GM23338 (cell line): ENCODE measurements around the gene TMEM134. TPM values are rescaled to one million over a fixed set of nuclear protein-coding genes. Genes with fewer than 3 reads are reported as not detected.

Experiments
- ATAC-seq: fragments of 200-7000 bp; cut with Tn5 transposase; 3 replicates; pipeline ENCODE4 v1.9.1; 2020
- DNase-seq: peaks from one replicate; pipeline ENCODE4 v3.0.0-alpha.2; 2015; ENCODE audit warnings: low spot score
- H2AFZ ChIP-seq: fragments of 200-600 bp; sonication (generic); 2 replicates; pipeline ENCODE4 v1.8.0; 2016; ENCODE audit warnings: antibody characterized with exemption, mild to moderate bottlenecking, moderate library complexity
- H3F3A ChIP-seq: fragments of 200-600 bp; sonication (generic); replicated peaks from 2 replicates; pipeline ENCODE4 v1.8.0; 2017; ENCODE audit warnings: antibody characterized with exemption, mixed run types, low read depth
- H3K27ac ChIP-seq: fragments of 200-600 bp; sonication (generic); 2 replicates; pipeline ENCODE4 v1.6.1; 2016; ENCODE audit warnings: low read depth
- H3K27me3 ChIP-seq: fragments of 200-600 bp; sonication (generic); 2 replicates; pipeline ENCODE4 v1.8.0; 2016; ENCODE audit warnings: mild to moderate bottlenecking, mixed run types, moderate library complexity; ENCODE audit not compliant: insufficient read depth
- H3K36me3 ChIP-seq: fragments of 200-600 bp; sonication (generic); 2 replicates; pipeline ENCODE4 v1.8.0; 2016; ENCODE audit warnings: mild to moderate bottlenecking; ENCODE audit not compliant: insufficient read depth
- H3K4me1 ChIP-seq: fragments of 200-600 bp; sonication (generic); 2 replicates; pipeline ENCODE4 v1.8.0; 2016; ENCODE audit warnings: mild to moderate bottlenecking, moderate library complexity; ENCODE audit not compliant: insufficient read depth
- H3K4me2 ChIP-seq: fragments of 200-600 bp; sonication (generic); 2 replicates; pipeline ENCODE4 v1.7.1; 2017; ENCODE audit warnings: mixed run types
- H3K4me3 ChIP-seq: fragments of 200-600 bp; sonication (generic); 2 replicates; pipeline ENCODE4 v1.6.1; 2016; ENCODE audit warnings: mixed run types
- H3K79me2 ChIP-seq: fragments of 200-600 bp; sonication (generic); replicated peaks from 2 replicates; pipeline ENCODE4 v1.8.0; 2017; ENCODE audit warnings: mild to moderate bottlenecking; ENCODE audit not compliant: insufficient read depth
- H3K9me2 ChIP-seq: fragments of 200-600 bp; sonication (generic); 2 replicates; pipeline ENCODE4 v1.8.0; 2017; ENCODE audit not compliant: insufficient read depth
- H4K20me1 ChIP-seq: fragments of 200-600 bp; sonication (generic); replicated peaks from 2 replicates; pipeline ENCODE4 v1.8.0; 2017; ENCODE audit warnings: mild to moderate bottlenecking; ENCODE audit not compliant: insufficient read depth
- H3K27ac Mint-ChIP-seq: 2 replicates; pipeline ENCODE4 v1.8.0; 2020; ENCODE audit warnings: inconsistent platforms, mild to moderate bottlenecking, moderate library complexity, mixed read lengths
- H3K27me3 Mint-ChIP-seq: 3 replicates; pipeline ENCODE4 v1.8.0; 2022; ENCODE audit warnings: low read depth, mild to moderate bottlenecking, moderate library complexity, mixed read lengths, inconsistent platforms; ENCODE audit not compliant: insufficient read depth, poor library complexity
- H3K36me3 Mint-ChIP-seq: 3 replicates; pipeline ENCODE4 v1.8.0; 2021; ENCODE audit warnings: low read depth, mild to moderate bottlenecking, inconsistent platforms, moderate library complexity, mixed read lengths
- H3K4me1 Mint-ChIP-seq: 3 replicates; pipeline ENCODE4 v1.8.0; 2020; ENCODE audit warnings: mild to moderate bottlenecking, inconsistent platforms, mixed read lengths
- H3K4me3 Mint-ChIP-seq: 3 replicates; pipeline ENCODE4 v1.8.0; 2021; ENCODE audit warnings: moderate library complexity, mild to moderate bottlenecking, inconsistent platforms, mixed read lengths
- H3K9me3 Mint-ChIP-seq: 3 replicates; pipeline ENCODE4 v1.8.0; 2020; ENCODE audit warnings: moderate library complexity, mild to moderate bottlenecking, inconsistent platforms, mixed read lengths
- CREB1 ChIP-seq: fragments of 250-450 bp; sonication (Bioruptor Pico); IDR thresholded peaks from 2 replicates; pipeline ENCODE4 v1.5.0; 2020; ENCODE audit warnings: low read depth, mild to moderate bottlenecking, moderate library complexity
- CTCF ChIP-seq, 2 experiments: fragments of 200-600 bp in 1 of 2; sonication (generic) in 1 of 2; conservative IDR thresholded peaks; 2 replicates each; pipeline versions ENCODE4 v1.5.1 to v1.6.1; 2016 to 2017; ENCODE audit warnings: antibody characterized with exemption in 2 of 2, low read depth in 2 of 2, mild to moderate bottlenecking in 2 of 2, moderate library complexity in 1 of 2
- ETS1 ChIP-seq: IDR thresholded peaks from 2 replicates; pipeline ENCODE4 v1.6.1; 2016; ENCODE audit warnings: antibody characterized with exemption
- EZH2phosphoT487 ChIP-seq: fragments of 200-600 bp; sonication (generic); IDR thresholded peaks from one replicate; pipeline ENCODE4 v1.8.1; 2018; ENCODE audit warnings: antibody characterized with exemption; ENCODE audit not compliant: unreplicated experiment
- JUNB ChIP-seq: IDR thresholded peaks from one replicate; pipeline ENCODE4 v1.6.1; 2016; ENCODE audit warnings: antibody characterized with exemption; ENCODE audit not compliant: unreplicated experiment
- POLR2AphosphoS5 ChIP-seq: IDR thresholded peaks from 2 replicates; pipeline ENCODE4 v1.6.1; 2016; ENCODE audit warnings: antibody characterized with exemption, low read depth
- ZNF114 ChIP-seq: fragments of 250-450 bp; sonication (Bioruptor Pico); IDR thresholded peaks from 2 replicates; pipeline ENCODE4 v1.5.0; 2020; ENCODE audit warnings: mild to moderate bottlenecking, moderate library complexity
- ZNF331 ChIP-seq: fragments of 250-450 bp; sonication (Bioruptor Pico); IDR thresholded peaks from 2 replicates; pipeline ENCODE4 v1.5.0; 2020; ENCODE audit warnings: low read depth, mild to moderate bottlenecking, moderate library complexity
- polyA plus RNA-seq: library from polyadenylated mRNA; unstranded; fragments of >200 nt; fragmentation: Nextera tagmentation; extraction: Ambion mirVana; gene quantifications from 2 replicates; pipeline ENCODE4 v1.2.1, GENCODE V29; 2016
- total RNA-seq: library from RNA; depleted of rRNA; stranded (reverse); fragments of >200 nt; shearing (Covaris generic); gene quantifications from 2 replicates; pipeline ENCODE4 v1.2.3, GENCODE V29; 2014
- TF ChIP-seq, protein P1 (sequence below): fragments of 250-450 bp; sonication (Bioruptor Pico); IDR thresholded peaks from 2 replicates; pipeline ENCODE4 v1.5.0; 2020; ENCODE audit warnings: mild to moderate bottlenecking, moderate library complexity

Gene TMEM134
- total and polyA plus RNA-seq, 2 experiments from 2014 or later = 61.4 to 69.2 TPM

- Mint-ChIP-seq H3K27ac (peak within 1 kb of the TSS; percentile 86), H3K4me3 (peak within 1 kb of the TSS; percentile 84), H3K9me3 (peaks cover 5% of the 10 kb centered on the region; the same call in 2 of the 3 replicates), H3K36me3 (peaks cover 10% of the 10 kb centered on the region; the same call in 1 of the 3 replicates), H3K4me1 (peaks cover 23% of the 10 kb centered on the region), H3K27me3 (peaks cover 22% of the 10 kb centered on the region)
- DNase-seq (peak; percentile 99), ATAC-seq (peak; percentile 94)
- Histone ChIP-seq H3K79me2 (no peaks in the 10 kb centered on the region), H4K20me1 (no peaks in the 10 kb centered on the region), H3K4me3 (peak within 1 kb of the TSS; percentile 52), H3K4me1 (no peaks in the 10 kb centered on the region; the same call in 1 of the 2 replicates), H2AFZ (peak within 1 kb of the TSS; percentile 67), H3K9me2 (no peaks in the 10 kb centered on the region), H3K4me2 (peak within 1 kb of the TSS; percentile 78), H3F3A (no peaks in the 10 kb centered on the region), H3K27ac (no peak within 1 kb of the TSS), H3K36me3 (no peaks in the 10 kb centered on the region), H3K27me3 (peaks cover 8% of the 10 kb centered on the region)
- TF ChIP-seq JUNB = no peak
- no peak for TF ChIP-seq EZH2phosphoT487
- TF ChIP-seq CREB1 = peak; percentile 46; the same call in 1 of the 2 replicates
- TF ChIP-seq ETS1 = 0 out of 2 replicates have a peak, but pooled peaks have one; percentile 25
- TF ChIP-seq POLR2AphosphoS5 = peak; percentile 61
Observed at GRCh38 chr11:67482827-67483798, 14.1 kb upstream of the TMEM134 start, which contains the start of gene AIP. TSS of gene AIP (plus strand) at chr11:67483026. CDS start at chr11:67483159, 133 bp downstream.

DNA sequence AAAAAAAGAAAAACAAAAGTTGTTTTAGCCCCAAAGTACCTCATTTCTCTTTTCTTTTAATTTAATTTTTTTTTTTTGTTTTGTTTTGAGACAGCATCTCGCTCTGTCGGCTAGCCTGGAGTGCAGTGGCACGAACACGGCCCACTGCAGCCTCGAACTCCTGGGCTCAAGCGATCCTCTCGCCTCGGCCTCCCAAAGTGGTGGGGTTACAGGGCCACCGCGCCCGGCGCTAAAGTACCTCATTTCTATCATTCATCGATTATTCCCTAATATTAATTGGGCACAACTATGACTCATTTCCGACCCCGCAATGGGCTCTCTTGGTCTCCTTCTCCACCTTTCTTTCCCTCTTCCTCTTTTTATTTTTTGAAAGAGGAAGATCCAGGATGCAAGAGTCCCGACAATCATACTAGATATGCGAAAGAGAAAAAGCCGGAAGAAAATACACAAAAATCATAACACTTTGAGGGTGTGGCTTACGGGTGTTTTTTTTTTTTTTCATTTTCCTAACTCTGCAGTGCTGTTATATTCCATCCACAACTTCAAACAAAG is 13.3 kb upstream of the TMEM134 start:
- no peaks in the 10 kb centered on the region for H3K79me2 ChIP-seq
- peak overlapping the region; percentile 78 for H3K4me2 ChIP-seq
- peak overlapping the region; percentile 52 for H3K4me3 ChIP-seq
- no peaks in the 10 kb centered on the region; the same call in 1 of the 2 replicates for H3K4me1 ChIP-seq
- no peak for ATAC-seq
- H3F3A ChIP-seq = no peaks in the 10 kb centered on the region
- no peak overlapping the region for H3K27ac Mint-ChIP-seq
- peaks cover 8% of the 10 kb centered on the region; the same call in 2 of the 3 replicates for H3K9me3 Mint-ChIP-seq
- no peak overlapping the region for H3K27ac ChIP-seq
- H3K27me3 ChIP-seq = peaks cover 8% of the 10 kb centered on the region
- H3K9me2 ChIP-seq = no peaks in the 10 kb centered on the region
- H3K27me3 Mint-ChIP-seq = peaks cover 22% of the 10 kb centered on the region
- peak overlapping the region; percentile 84 for H3K4me3 Mint-ChIP-seq
- peaks cover 5% of the 10 kb centered on the region; the same call in 1 of the 3 replicates for H3K36me3 Mint-ChIP-seq
- H2AFZ ChIP-seq = peak overlapping the region; percentile 67
- H4K20me1 ChIP-seq = no peaks in the 10 kb centered on the region
- peaks cover 23% of the 10 kb centered on the region for H3K4me1 Mint-ChIP-seq
- DNase-seq = no peak
- H3K36me3 ChIP-seq = no peaks in the 10 kb centered on the region
- no peak for TF ChIP-seq ZNF331 (CRISPR knock-in tag)
- TF ChIP-seq CREB1 = no peak
- TF ChIP-seq, protein P1, sequence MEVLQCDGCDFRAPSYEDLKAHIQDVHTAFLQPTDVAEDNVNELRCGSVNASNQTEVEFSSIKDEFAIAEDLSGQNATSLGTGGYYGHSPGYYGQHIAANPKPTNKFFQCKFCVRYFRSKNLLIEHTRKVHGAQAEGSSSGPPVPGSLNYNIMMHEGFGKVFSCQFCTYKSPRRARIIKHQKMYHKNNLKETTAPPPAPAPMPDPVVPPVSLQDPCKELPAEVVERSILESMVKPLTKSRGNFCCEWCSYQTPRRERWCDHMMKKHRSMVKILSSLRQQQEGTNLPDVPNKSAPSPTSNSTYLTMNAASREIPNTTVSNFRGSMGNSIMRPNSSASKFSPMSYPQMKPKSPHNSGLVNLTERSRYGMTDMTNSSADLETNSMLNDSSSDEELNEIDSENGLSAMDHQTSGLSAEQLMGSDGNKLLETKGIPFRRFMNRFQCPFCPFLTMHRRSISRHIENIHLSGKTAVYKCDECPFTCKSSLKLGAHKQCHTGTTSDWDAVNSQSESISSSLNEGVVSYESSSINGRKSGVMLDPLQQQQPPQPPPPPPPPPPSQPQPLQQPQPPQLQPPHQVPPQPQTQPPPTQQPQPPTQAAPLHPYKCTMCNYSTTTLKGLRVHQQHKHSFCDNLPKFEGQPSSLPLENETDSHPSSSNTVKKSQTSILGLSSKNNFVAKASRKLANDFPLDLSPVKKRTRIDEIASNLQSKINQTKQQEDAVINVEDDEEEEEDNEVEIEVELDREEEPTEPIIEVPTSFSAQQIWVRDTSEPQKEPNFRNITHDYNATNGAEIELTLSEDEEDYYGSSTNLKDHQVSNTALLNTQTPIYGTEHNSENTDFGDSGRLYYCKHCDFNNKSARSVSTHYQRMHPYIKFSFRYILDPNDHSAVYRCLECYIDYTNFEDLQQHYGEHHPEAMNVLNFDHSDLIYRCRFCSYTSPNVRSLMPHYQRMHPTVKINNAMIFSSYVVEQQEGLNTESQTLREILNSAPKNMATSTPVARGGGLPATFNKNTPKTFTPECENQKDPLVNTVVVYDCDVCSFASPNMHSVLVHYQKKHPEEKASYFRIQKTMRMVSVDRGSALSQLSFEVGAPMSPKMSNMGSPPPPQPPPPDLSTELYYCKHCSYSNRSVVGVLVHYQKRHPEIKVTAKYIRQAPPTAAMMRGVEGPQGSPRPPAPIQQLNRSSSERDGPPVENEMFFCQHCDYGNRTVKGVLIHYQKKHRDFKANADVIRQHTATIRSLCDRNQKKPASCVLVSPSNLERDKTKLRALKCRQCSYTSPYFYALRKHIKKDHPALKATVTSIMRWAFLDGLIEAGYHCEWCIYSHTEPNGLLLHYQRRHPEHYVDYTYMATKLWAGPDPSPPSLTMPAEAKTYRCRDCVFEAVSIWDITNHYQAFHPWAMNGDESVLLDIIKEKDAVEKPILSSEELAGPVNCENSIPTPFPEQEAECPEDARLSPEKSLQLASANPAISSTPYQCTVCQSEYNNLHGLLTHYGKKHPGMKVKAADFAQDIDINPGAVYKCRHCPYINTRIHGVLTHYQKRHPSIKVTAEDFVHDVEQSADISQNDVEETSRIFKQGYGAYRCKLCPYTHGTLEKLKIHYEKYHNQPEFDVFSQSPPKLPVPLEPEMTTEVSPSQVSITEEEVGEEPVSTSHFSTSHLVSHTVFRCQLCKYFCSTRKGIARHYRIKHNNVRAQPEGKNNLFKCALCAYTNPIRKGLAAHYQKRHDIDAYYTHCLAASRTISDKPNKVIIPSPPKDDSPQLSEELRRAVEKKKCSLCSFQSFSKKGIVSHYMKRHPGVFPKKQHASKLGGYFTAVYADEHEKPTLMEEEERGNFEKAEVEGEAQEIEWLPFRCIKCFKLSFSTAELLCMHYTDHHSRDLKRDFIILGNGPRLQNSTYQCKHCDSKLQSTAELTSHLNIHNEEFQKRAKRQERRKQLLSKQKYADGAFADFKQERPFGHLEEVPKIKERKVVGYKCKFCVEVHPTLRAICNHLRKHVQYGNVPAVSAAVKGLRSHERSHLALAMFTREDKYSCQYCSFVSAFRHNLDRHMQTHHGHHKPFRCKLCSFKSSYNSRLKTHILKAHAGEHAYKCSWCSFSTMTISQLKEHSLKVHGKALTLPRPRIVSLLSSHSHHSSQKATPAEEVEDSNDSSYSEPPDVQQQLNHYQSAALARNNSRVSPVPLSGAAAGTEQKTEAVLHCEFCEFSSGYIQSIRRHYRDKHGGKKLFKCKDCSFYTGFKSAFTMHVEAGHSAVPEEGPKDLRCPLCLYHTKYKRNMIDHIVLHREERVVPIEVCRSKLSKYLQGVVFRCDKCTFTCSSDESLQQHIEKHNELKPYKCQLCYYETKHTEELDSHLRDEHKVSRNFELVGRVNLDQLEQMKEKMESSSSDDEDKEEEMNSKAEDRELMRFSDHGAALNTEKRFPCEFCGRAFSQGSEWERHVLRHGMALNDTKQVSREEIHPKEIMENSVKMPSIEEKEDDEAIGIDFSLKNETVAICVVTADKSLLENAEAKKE (CRISPR knock-in tag) = no peak
- TF ChIP-seq CTCF (conservative IDR thresholded peaks at IDR 0.05; ENCODE audit: low read depth in 2 of 2) = no peak
- no peak for TF ChIP-seq ZNF114 (CRISPR knock-in tag)
- TF ChIP-seq EZH2phosphoT487 = no peak
